Fibroblast of pulmonary artery (primary cell): ENCODE measurements around the gene KRT85.
"Not testable (repeated sequence)": the region's sequence is repeated elsewhere in the genome, so short reads cannot be mapped to it uniquely, and the experiment has no call there.

Experiments
- DNase-seq: peaks from one replicate; pipeline ENCODE4 v3.0.0-alpha.2; 2010; ENCODE audit warnings: low read depth
- H3K4me3 ChIP-seq: replicated peaks from 2 replicates; pipeline ENCODE4 v1.5.1; 2011; ENCODE audit warnings: low read depth, mild to moderate bottlenecking, control low read depth, low read length, moderate library complexity
- TF ChIP-seq, protein P1 (sequence below): IDR thresholded peaks from 2 replicates; pipeline ENCODE4 v1.5.1; 2011; ENCODE audit warnings: mild to moderate bottlenecking, control low read depth, low read length, inconsistent platforms; ENCODE audit errors: missing control alignments

The KRT85 gene

DNA sequence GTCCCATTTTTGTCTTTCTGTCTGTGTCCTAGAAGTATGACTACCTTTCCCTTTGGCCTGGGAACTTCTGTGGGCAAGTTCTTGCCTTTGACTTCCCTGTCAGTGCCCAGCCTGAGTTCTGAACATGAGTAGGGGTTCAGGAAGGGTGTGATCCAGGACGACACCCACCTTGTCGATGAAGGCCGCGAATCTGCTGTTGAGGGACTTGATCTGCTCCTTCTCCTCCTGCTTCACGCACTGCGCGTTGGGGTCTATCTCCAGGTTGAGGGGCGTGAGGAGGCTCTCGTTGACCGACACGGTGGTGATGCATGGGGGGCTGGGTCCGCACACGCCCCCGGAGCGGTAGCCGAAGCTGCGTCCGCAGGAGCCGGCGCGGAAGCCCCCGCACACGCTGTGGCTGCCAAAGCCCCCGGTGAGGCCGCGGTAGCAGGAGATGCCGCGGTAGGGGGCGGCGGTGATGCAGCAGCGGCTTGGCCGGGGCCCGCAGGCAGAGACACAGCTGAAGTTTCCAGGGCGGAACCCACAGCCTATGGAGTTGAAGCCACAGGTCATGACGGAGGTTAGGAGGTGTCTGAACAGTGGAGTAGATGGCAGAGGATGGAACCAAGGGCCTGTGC, 46.4 kb downstream of the KRT85 start, which contains the start of gene KRT83:
KRT83 (minus strand) TSS at position 615 of the 617 bp plus-strand sequence; CDS start at position 552, 63 bp downstream.
- no peak for DNase-seq
- H3K4me3 ChIP-seq = no peak within 1 kb of the TSS
- TF ChIP-seq, protein P1, sequence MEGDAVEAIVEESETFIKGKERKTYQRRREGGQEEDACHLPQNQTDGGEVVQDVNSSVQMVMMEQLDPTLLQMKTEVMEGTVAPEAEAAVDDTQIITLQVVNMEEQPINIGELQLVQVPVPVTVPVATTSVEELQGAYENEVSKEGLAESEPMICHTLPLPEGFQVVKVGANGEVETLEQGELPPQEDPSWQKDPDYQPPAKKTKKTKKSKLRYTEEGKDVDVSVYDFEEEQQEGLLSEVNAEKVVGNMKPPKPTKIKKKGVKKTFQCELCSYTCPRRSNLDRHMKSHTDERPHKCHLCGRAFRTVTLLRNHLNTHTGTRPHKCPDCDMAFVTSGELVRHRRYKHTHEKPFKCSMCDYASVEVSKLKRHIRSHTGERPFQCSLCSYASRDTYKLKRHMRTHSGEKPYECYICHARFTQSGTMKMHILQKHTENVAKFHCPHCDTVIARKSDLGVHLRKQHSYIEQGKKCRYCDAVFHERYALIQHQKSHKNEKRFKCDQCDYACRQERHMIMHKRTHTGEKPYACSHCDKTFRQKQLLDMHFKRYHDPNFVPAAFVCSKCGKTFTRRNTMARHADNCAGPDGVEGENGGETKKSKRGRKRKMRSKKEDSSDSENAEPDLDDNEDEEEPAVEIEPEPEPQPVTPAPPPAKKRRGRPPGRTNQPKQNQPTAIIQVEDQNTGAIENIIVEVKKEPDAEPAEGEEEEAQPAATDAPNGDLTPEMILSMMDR = no peak

DNA sequence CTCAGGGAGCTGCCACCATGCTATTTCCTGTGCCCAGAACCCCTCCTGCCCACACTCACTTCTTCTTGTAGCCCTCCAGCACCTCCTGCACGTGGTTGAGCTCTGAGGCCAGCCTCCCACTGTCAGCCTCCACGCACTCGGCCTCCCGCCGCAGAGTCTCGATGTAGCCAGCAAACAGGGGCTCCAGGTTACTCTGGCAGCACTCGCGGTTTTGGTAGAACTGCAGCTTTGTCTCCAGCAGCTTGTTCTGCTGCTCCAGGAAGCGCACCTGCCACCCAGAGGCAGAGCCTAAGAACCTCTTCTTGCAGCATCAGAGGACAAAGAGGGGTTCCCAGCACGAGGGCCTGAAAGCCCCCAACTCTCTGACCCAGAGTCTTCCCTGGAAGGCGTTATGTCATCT, 48.2 kb downstream of the KRT85 start:
- TF ChIP-seq, protein P1 = no peak
- no peak for DNase-seq
- H3K4me3 ChIP-seq = no peak overlapping the region

DNA sequence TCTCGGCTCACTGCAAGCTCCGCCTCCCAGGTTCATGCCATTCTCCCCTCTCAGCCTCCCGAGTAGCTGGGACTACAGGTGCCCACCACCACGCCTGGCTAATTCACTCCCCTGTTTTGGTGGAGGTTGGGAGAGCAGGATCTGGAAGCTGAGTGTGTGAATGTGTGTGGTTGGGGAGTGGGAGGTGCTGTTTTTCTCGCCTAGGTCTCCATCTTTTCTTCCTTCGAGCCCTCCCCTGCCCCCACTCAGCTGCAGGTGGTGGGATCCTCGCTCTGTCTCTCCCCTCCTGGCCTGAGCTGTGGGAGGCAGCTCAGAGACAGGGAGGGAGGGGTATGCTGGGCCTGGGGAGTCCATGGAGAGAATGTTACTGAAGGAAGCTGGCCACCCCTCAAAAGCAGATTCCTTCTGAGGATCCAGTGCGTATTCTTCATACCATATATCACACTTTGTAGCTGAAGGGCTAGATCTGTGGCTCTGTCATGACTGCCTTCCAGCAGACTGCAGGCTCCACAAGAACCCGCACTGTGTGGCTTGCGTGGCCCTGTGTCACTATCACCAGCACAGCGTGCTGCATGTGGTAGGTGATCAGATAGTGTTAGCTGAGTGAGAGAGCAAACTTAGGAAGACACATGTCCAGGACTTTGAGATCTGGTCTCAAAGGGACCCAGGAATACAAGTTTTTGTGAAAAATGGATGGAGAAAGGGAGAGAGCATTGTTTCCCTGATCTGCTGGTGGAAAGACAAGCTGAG, 48.9 kb downstream of the KRT85 start:
- TF ChIP-seq, protein P1 = no peak
- no peak for DNase-seq
- H3K4me3 ChIP-seq = no peak overlapping the region

DNA sequence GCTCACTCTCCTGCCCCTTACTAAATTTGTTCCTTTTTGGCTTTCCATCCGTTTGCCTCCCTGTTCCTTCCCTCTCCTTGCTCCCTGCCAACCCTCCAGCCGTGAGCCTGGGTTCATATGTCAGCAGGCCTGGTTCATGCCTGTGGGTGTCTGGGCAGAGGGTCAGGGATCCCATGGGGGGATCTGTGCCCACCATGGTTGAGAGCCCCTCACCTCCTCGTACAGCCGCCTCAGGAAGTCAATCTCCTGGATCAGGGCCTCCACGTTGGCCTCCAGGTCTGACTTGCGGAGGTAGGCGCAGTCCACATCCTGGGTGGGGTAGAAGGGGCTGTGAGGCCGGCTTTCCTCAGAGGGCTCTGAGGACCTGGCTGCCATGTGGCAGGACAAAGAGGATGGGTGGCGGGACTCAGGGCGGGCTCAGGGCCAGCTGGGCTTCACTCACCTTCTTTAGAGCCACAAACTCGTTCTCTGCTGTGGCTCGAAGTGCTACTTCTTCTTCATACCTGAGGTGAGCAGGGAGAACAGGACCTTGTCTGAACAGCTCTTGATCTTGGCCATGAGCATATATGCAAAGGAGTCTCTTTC, 49.7 kb downstream of the KRT85 start:
- H3K4me3 ChIP-seq = no peak overlapping the region
- TF ChIP-seq, protein P1 = no peak
- DNase-seq = no peak

DNA sequence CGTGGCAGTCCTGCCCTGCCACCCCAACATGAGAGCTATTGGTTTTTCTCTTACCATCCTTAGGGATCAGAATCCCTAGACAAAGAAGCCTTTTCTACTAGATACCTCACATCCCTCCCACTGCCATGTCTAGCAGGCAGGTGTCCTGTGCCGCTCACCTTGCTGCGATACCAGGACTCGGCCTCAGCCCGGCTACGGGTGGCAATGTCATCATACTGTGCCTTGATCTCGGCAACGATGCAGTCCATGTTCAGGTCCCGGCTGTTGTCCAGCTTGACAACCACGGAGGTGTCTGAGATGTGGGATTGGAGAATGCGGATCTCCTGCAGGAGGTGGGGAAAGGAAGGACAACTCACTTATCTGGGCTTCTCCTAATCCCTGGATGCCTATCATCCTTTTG, 50.6 kb downstream of the KRT85 start:
- no peak overlapping the region for H3K4me3 ChIP-seq
- DNase-seq = no peak
- TF ChIP-seq, protein P1 = no peak

DNA sequence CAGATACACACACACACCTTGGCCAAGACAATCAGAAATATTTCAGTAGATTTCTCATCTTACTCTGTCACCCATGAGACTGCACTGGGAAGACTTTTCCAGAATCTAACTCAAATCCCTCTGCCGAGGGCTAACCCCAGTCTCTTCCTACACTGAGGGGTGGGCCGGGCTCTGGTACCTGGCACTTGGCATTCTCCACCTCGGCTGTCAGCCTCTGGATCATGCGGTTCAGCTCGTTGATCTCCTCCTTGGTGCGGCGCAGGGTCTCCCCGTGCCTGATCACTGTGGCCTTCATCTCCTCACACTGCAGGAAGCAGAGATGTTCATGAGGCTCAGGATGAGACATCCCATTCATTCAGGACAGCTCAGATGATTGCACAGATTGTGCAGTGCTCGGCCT, 51.0 kb downstream of the KRT85 start:
- TF ChIP-seq, protein P1 = no peak
- no peak for DNase-seq
- no peak overlapping the region for H3K4me3 ChIP-seq

DNA sequence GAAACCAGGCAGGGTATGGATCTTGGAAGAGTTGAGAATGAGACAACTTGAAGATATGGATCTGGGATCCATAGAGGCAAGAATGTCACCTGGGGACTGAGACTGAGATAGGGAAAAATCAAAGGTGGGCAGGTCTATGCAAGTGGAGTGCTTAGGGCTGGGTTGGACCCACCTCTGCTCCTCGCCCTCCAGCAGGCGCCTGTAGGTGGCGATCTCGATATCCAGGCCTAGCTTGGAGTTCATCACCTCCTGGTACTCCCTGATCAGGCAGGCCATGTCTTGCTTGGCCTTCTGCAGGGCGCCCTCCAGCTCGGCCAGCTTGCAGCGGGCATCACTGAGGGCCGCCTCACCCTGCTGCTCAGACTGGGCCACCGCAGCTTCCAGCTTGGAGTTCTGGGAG, 51.6 kb downstream of the KRT85 start:
- TF ChIP-seq, protein P1 = peak; percentile 38
- not testable (repeated sequence) for DNase-seq, H3K4me3 ChIP-seq
